Endothelial cell (in vitro differentiated cells): ENCODE measurements around the gene FAM9C. TPM values are rescaled to one million over a fixed set of nuclear protein-coding genes. Genes with fewer than 3 reads are reported as not detected.

Experiments used
- DNase-seq: peaks from one replicate; pipeline ENCODE4 v3.0.0; 2021; ENCODE audit warnings: low spot score
- H3K27ac Mint-ChIP-seq: one replicate; pipeline ENCODE4 v1.8.0; 2021; ENCODE audit warnings: mixed read lengths, inconsistent platforms; ENCODE audit not compliant: unreplicated experiment
- H3K27me3 Mint-ChIP-seq: one replicate; pipeline ENCODE4 v1.8.0; 2021; ENCODE audit warnings: mild to moderate bottlenecking, moderate library complexity, mixed read lengths, inconsistent platforms; ENCODE audit not compliant: unreplicated experiment
- H3K36me3 Mint-ChIP-seq: one replicate; pipeline ENCODE4 v1.8.0; 2021; ENCODE audit warnings: mild to moderate bottlenecking, low read depth, mixed read lengths, inconsistent platforms; ENCODE audit not compliant: unreplicated experiment
- H3K4me1 Mint-ChIP-seq: one replicate; pipeline ENCODE4 v1.8.0; 2021; ENCODE audit warnings: mild to moderate bottlenecking, mixed read lengths, inconsistent platforms; ENCODE audit not compliant: unreplicated experiment
- H3K4me3 Mint-ChIP-seq: one replicate; pipeline ENCODE4 v1.8.0; 2021; ENCODE audit warnings: mild to moderate bottlenecking, mixed read lengths, inconsistent platforms; ENCODE audit not compliant: unreplicated experiment
- H3K9me3 Mint-ChIP-seq: one replicate; pipeline ENCODE4 v1.8.0; 2021; ENCODE audit warnings: mixed read lengths, inconsistent platforms; ENCODE audit not compliant: unreplicated experiment
- total RNA-seq: library from RNA; stranded (reverse); fragmentation: NEBNext Ultra II Directional; extraction: Animal tissue kit (Norgen Biotek cat#: 25700); gene quantifications from one replicate; pipeline ENCODE4 v1.2.1, GENCODE V29; 2021; ENCODE audit not compliant: unreplicated experiment
- TF ChIP-seq, protein P1 (sequence below): fragments of 200-600 bp; sonication (generic); IDR thresholded peaks from one replicate; pipeline ENCODE4 v1.5.0; 2021; ENCODE audit warnings: antibody characterized with exemption; ENCODE audit not compliant: unreplicated experiment

The FAM9C gene
- total RNA-seq, 1 donor from 2014 or later = not detected

DNA sequence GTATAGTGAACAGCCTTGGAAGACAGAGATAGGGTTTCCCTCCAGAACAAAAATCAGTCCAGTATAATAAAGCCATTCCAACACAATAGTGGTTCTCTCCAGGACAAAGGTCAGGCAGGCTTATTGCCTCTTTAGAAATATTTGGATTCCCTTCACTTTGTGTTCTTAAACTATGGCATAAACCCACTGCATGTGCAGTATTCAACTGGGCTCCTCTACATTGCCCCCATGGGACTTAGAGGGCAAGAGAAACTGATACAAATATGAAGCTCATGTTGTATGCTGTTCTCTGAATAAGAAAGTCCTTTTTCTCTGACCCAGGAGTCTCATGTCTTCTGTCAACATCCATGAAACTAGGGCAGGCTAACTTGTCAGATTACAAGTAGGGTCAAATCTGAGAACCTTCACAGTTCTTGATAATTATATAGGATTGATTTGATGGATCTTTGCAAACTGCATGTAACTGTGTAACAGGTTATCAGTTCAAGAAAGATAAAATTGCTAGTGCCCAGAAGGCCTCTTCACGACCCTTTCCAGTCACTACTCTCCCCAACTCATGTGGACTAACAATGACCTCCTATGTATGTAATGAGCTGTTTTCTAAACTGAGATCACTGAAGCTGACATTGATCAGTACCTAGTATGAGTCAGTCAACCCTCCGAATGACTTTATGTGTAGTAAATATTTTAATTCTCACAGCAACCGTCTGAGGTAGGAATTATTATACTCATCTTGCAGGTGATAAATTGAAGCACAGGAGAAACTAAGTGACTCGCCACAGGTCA, 31.9 kb upstream of the FAM9C start:
- no peaks in the 10 kb centered on the region for H3K9me3 Mint-ChIP-seq
- H3K27me3 Mint-ChIP-seq = no peaks in the 10 kb centered on the region

DNA sequence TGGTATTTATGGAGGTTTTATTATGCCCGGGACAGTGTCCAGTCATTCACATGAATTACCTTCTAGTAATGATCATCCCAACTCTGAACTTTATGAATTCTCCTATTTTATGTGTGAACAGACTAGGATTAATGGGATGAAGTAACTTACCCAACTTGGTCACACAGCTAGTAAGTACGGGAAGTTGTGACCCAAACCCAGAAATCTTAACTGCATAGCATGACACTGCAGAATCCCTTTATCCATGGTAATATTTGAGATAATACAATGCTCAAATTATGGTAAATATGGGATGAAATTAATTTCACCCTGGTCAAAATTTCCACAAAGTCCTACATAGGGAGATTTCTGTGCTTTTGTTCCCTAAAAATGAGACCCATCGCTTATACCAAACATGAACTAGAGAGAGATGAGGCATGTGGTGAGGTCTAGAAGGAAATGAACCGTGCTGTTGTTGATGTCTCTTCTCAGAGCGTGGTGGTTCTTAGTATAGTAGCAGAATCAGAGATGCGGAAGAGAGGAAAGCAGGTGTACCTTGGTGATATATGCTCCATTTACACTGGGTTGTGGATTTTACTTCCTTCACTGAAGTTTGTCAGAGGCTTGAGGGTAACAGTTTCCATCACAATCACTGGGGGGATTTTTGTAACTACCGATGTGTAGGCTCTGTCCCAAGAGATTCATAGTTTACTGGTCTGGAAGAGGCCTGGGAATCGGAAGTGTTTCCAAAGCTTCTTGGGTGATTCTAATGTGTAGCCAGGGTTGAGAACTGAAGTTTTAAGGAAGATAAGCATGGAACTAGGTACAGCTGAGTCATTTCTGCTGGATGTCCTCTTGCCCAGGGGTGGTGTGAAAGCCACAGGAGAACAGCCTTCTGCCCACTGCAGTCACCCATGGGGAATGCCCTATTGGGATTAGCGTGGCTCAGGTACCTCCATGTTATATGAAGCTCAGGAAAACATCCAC, 30.2 kb upstream of the FAM9C start:
- no peaks in the 10 kb centered on the region for H3K36me3 Mint-ChIP-seq
- H3K4me1 Mint-ChIP-seq = no peaks in the 10 kb centered on the region
- H3K27me3 Mint-ChIP-seq = no peaks in the 10 kb centered on the region
- no peaks in the 10 kb centered on the region for H3K9me3 Mint-ChIP-seq
- H3K4me3 Mint-ChIP-seq = no peak overlapping the region
- TF ChIP-seq, protein P1, sequence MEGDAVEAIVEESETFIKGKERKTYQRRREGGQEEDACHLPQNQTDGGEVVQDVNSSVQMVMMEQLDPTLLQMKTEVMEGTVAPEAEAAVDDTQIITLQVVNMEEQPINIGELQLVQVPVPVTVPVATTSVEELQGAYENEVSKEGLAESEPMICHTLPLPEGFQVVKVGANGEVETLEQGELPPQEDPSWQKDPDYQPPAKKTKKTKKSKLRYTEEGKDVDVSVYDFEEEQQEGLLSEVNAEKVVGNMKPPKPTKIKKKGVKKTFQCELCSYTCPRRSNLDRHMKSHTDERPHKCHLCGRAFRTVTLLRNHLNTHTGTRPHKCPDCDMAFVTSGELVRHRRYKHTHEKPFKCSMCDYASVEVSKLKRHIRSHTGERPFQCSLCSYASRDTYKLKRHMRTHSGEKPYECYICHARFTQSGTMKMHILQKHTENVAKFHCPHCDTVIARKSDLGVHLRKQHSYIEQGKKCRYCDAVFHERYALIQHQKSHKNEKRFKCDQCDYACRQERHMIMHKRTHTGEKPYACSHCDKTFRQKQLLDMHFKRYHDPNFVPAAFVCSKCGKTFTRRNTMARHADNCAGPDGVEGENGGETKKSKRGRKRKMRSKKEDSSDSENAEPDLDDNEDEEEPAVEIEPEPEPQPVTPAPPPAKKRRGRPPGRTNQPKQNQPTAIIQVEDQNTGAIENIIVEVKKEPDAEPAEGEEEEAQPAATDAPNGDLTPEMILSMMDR = no peak
- H3K27ac Mint-ChIP-seq = no peak overlapping the region
- DNase-seq = no peak

More for the DNA sequence above, 31.9 kb upstream of the FAM9C start:
- TF ChIP-seq, protein P1 = no peak
- no peaks in the 10 kb centered on the region for H3K4me1 Mint-ChIP-seq
- H3K36me3 Mint-ChIP-seq = no peaks in the 10 kb centered on the region
- no peak overlapping the region for H3K4me3 Mint-ChIP-seq
- DNase-seq = no peak
- H3K27ac Mint-ChIP-seq = no peak overlapping the region

DNA sequence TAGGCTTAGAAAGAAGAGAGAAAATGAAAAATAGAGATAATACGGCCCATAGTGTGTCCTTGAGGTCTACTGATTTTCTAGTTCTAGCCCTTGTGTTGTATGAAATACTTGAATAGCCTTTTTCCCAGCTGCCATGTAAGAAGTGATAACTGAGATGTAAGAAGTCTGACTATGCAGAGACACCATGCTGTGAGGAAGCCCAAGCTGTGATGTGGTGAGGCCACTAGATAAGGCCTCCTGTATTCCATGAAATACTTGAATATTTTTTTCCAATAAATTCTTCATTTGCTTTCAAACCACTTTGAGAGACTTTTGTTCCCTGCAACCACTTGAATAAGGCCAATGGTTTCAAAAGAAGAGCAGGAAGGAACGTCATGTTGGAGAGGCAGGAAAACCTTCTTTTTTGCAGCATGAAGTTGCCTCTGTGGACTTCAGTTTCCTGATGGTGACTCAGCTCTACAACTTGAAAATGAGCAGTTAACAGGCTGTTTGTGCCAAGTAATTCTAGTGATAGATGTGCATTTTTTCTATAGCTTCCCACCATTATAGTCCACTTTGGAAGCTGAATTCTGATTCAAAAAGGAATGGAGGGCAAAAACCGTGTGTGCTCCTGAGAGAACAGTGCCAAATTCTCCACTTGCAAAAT, 25.5 kb upstream of the FAM9C start:
- Mint-ChIP-seq H3K36me3 (peaks cover 4% of the 10 kb centered on the region), H3K9me3 (no peaks in the 10 kb centered on the region), H3K4me3 (no peak overlapping the region), H3K27me3 (no peaks in the 10 kb centered on the region), H3K4me1 (no peaks in the 10 kb centered on the region), H3K27ac (no peak overlapping the region)
- TF ChIP-seq, protein P1 = no peak
- DNase-seq = no peak

DNA sequence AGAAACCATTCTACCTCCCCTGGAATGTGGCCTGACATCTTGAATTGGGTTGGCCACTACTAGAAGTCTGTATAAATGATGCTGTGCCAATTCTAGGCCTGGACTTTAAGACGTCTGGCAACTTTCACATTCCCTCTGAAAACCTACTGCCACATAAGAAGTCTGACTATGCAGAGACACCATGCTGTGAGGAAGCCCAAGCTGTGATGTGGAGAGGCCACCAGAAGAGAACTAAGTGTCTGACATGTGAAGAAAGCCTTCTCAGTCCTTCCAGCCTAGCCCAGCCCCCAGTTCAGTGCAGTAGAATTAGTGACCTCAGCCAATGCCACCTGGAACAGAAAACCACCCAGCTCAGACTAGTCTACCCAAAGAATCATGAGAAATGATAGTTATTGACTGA, 24.2 kb upstream of the FAM9C start:
- H3K27me3 Mint-ChIP-seq = no peaks in the 10 kb centered on the region
- H3K27ac Mint-ChIP-seq = no peak overlapping the region
- no peak for DNase-seq
- peaks cover 4% of the 10 kb centered on the region for H3K36me3 Mint-ChIP-seq
- H3K4me1 Mint-ChIP-seq = no peaks in the 10 kb centered on the region
- no peaks in the 10 kb centered on the region for H3K9me3 Mint-ChIP-seq
- TF ChIP-seq, protein P1 = no peak
- no peak overlapping the region for H3K4me3 Mint-ChIP-seq
